ENCODE data around the gene OR4D11.

- TF ChIP-seq, protein P1, sequence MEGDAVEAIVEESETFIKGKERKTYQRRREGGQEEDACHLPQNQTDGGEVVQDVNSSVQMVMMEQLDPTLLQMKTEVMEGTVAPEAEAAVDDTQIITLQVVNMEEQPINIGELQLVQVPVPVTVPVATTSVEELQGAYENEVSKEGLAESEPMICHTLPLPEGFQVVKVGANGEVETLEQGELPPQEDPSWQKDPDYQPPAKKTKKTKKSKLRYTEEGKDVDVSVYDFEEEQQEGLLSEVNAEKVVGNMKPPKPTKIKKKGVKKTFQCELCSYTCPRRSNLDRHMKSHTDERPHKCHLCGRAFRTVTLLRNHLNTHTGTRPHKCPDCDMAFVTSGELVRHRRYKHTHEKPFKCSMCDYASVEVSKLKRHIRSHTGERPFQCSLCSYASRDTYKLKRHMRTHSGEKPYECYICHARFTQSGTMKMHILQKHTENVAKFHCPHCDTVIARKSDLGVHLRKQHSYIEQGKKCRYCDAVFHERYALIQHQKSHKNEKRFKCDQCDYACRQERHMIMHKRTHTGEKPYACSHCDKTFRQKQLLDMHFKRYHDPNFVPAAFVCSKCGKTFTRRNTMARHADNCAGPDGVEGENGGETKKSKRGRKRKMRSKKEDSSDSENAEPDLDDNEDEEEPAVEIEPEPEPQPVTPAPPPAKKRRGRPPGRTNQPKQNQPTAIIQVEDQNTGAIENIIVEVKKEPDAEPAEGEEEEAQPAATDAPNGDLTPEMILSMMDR (IDR thresholded peaks at IDR 0.05) = no peak
- no peak for TF ChIP-seq POLR2A (IDR thresholded peaks at IDR 0.05)
Observed at GRCh38 chr11:59510941-59511589, 7.7 kb downstream of the OR4D11 start, which contains the start of gene OR4D9.

Measured in adrenal gland (tissue), 5 donors.